ENCODE measurements around the gene CDK10.

CDK10 gene

GRCh38 chr16:89716493-89716892, 30.0 kb downstream of the CDK10 start:
- no peak overlapping the region for H3K4me3 ChIP-seq (ENCODE audit: low read length)
- TF ChIP-seq, protein P1, sequence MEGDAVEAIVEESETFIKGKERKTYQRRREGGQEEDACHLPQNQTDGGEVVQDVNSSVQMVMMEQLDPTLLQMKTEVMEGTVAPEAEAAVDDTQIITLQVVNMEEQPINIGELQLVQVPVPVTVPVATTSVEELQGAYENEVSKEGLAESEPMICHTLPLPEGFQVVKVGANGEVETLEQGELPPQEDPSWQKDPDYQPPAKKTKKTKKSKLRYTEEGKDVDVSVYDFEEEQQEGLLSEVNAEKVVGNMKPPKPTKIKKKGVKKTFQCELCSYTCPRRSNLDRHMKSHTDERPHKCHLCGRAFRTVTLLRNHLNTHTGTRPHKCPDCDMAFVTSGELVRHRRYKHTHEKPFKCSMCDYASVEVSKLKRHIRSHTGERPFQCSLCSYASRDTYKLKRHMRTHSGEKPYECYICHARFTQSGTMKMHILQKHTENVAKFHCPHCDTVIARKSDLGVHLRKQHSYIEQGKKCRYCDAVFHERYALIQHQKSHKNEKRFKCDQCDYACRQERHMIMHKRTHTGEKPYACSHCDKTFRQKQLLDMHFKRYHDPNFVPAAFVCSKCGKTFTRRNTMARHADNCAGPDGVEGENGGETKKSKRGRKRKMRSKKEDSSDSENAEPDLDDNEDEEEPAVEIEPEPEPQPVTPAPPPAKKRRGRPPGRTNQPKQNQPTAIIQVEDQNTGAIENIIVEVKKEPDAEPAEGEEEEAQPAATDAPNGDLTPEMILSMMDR (IDR thresholded peaks at IDR 0.05; ENCODE audit: low read length): no peak
- no peak for TF ChIP-seq EZH2phosphoT487 (IDR thresholded peaks at IDR 0.05; ENCODE audit: low read length)
- no peaks in the 10 kb centered on the region for H3K27me3 ChIP-seq (replicated peaks; ENCODE audit: insufficient read depth, low read length)
- no peaks in the 10 kb centered on the region for H3K9me2 ChIP-seq (replicated peaks; ENCODE audit: insufficient read depth, low read length)
- peaks cover 4% of the 10 kb centered on the region; the same call in 1 of the 2 replicates for H3K79me2 ChIP-seq (ENCODE audit: low read length)
- H3K27ac ChIP-seq (ENCODE audit: low read length): no peak overlapping the region
- H3K4me2 ChIP-seq (ENCODE audit: low read depth, low read length): no peak overlapping the region
- no peak overlapping the region for H2AFZ ChIP-seq (ENCODE audit: low read length)
- H3K36me3 ChIP-seq (replicated peaks; ENCODE audit: insufficient read depth, low read length): no peaks in the 10 kb centered on the region
- peaks cover 10% of the 10 kb centered on the region; the same call in 1 of the 2 replicates for H3F3A ChIP-seq (ENCODE audit: insufficient read depth, low read length)
- H4K20me1 ChIP-seq (ENCODE audit: insufficient read depth, low read length): no peaks in the 10 kb centered on the region
- H3K9ac ChIP-seq (ENCODE audit: low read length): no peak overlapping the region
- H3K9me3 ChIP-seq (replicated peaks; ENCODE audit: insufficient read depth, low read length): no peaks in the 10 kb centered on the region
- no peaks in the 10 kb centered on the region for H3K4me1 ChIP-seq (ENCODE audit: low read length)
- no peak for DNase-seq

DNA sequence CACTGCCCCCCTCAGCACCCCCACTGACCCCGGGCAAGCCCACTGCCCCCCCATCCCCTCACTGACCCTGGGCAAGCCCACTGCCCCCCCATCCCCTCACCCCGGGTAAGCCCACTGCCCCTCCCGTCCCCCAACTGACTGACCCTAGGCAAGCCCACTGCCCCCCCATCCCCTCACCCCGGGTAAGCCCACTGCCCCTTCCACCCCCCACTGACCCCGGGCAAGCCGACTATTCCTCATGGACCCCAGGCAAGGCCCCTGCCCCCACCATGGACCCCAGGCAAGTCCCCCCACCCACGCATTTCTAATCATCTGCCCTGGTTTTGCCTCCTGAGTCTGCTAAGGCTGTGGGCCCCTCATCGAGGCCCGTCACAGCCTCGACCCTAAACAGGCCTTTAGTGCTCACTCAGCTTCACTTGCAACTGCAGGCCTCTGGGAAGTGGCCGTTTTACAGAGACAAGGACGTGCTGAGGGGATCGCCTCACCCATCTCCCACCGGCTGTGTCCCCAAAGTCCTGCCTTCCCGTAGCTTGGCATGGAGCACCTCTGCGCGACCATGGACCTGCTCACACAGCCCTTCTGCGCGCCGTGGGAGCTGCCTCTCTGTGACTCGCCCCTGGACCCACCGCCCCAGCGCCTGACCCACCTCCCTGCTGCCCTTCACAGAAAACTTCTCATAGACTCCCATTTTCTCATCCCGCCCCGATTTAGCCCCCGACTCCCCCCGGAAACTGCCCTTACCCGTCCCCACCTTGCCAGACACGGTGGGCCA, 30.6 kb downstream of the CDK10 start:
- Histone ChIP-seq H3K9me3 (replicated peaks; ENCODE audit: insufficient read depth, low read length) (no peaks in the 10 kb centered on the region), H3K79me2 (ENCODE audit: low read length) (peaks cover 4% of the 10 kb centered on the region; the same call in 1 of the 2 replicates), H3K27ac (ENCODE audit: low read length) (no peak overlapping the region), H3F3A (ENCODE audit: insufficient read depth, low read length) (peaks cover 11% of the 10 kb centered on the region; the same call in 1 of the 2 replicates), H3K9ac (ENCODE audit: low read length) (no peak overlapping the region), H3K4me1 (ENCODE audit: low read length) (no peaks in the 10 kb centered on the region), H3K36me3 (replicated peaks; ENCODE audit: insufficient read depth, low read length) (no peaks in the 10 kb centered on the region), H3K27me3 (replicated peaks; ENCODE audit: insufficient read depth, low read length) (no peaks in the 10 kb centered on the region), H2AFZ (ENCODE audit: low read length) (no peak overlapping the region), H3K4me3 (ENCODE audit: low read length) (no peak overlapping the region), H3K4me2 (ENCODE audit: low read depth, low read length) (no peak overlapping the region), H4K20me1 (ENCODE audit: insufficient read depth, low read length) (no peaks in the 10 kb centered on the region), H3K9me2 (replicated peaks; ENCODE audit: insufficient read depth, low read length) (no peaks in the 10 kb centered on the region)
- DNase-seq: no peak
- TF ChIP-seq, protein P1 (IDR thresholded peaks at IDR 0.05; ENCODE audit: low read length): no peak
- TF ChIP-seq EZH2phosphoT487 (IDR thresholded peaks at IDR 0.05; ENCODE audit: low read length) (no peak), EZH2 (optimal IDR thresholded peaks at IDR 0.05; ENCODE audit: low read depth, low read length) (no peak)

- Histone ChIP-seq H2AFZ (ENCODE audit: low read length) (no peak overlapping the region), H3K4me3 (ENCODE audit: low read length) (no peak overlapping the region), H3K9me3 (replicated peaks; ENCODE audit: insufficient read depth, low read length) (no peaks in the 10 kb centered on the region), H3K4me2 (ENCODE audit: low read depth, low read length) (no peak overlapping the region), H3K27me3 (replicated peaks; ENCODE audit: insufficient read depth, low read length) (no peaks in the 10 kb centered on the region), H3K36me3 (replicated peaks; ENCODE audit: insufficient read depth, low read length) (no peaks in the 10 kb centered on the region), H3K27ac (ENCODE audit: low read length) (no peak overlapping the region), H4K20me1 (ENCODE audit: insufficient read depth, low read length) (no peaks in the 10 kb centered on the region), H3K4me1 (ENCODE audit: low read length) (no peaks in the 10 kb centered on the region), H3F3A (ENCODE audit: insufficient read depth, low read length) (peaks cover 15% of the 10 kb centered on the region), H3K9me2 (replicated peaks; ENCODE audit: insufficient read depth, low read length) (no peaks in the 10 kb centered on the region), H3K79me2 (ENCODE audit: low read length) (peaks cover 8% of the 10 kb centered on the region), H3K9ac (ENCODE audit: low read length) (no peak overlapping the region)
- TF ChIP-seq EZH2phosphoT487 (IDR thresholded peaks at IDR 0.05; ENCODE audit: low read length): no peak
- TF ChIP-seq EZH2 (optimal IDR thresholded peaks at IDR 0.05; ENCODE audit: low read depth, low read length): no peak
- TF ChIP-seq, protein P1 (IDR thresholded peaks at IDR 0.05; ENCODE audit: low read length): no peak
- DNase-seq: no peak
Measured at GRCh38 chr16:89717688-89718505, 31.4 kb downstream of the CDK10 start.
